K562 (cell line): ENCODE results near the gene GP1BA. TPM values are rescaled to one million over a fixed set of nuclear protein-coding genes. Genes with fewer than 3 reads are reported as not detected.
A peak's percentile ranks its signal among the peaks of the same experiment; 100 is the strongest.

Source experiments
- ATAC-seq: fragments of 200-7000 bp; cut with Tn5 transposase; 3 replicates; pipeline ENCODE4 v1.9.1; 2020; ENCODE audit warnings: moderate library complexity
- BruUV-seq: library from RNA; stranded (reverse); fragments of 400-500 nt; replicated peaks from 2 replicates; lab custom pipeline; 2021; lab: Mats Ljungman, UMichigan
- CTCF ChIA-PET: fragments of 300-600 bp; formaldehyde crosslinking; extraction: SDS; loops from one replicate; lab custom pipeline; 2021; ENCODE audit warnings: low intra/inter-chr PET ratio; lab: Yijun Ruan, JAX
- POLR2A ChIA-PET: fragments of 300-600, 350-650 bp; sonication (Branson Sonifier 250); formaldehyde crosslinking; extraction: SDS; loops from one replicate; lab custom pipeline; 2021; ENCODE audit warnings: antibody characterized with exemption, inconsistent platforms; lab: Yijun Ruan, JAX
- DNase-seq, 4 experiments: peaks; one replicate each; pipeline versions ENCODE4 v3.0.0 to v3.0.0-alpha.2; 2011 to 2018; ENCODE audit warnings: low spot score in 3 of 4, mixed read lengths in 3 of 4; ENCODE audit errors: extremely low read depth in 1 of 4
- FAIRE-seq: peaks from 2 replicates; lab custom pipeline; 2011; peaks lifted over from hg19 to GRCh38; lab: Jason Lieb, UNC
- H2AFZ ChIP-seq: 2 replicates; pipeline ENCODE4 v1.6.0; 2011; ENCODE audit warnings: low read depth, low read length, control low read depth, inconsistent platforms
- H3K27ac ChIP-seq: fragments of 200-600 bp; 3 replicates; pipeline ENCODE4 v1.8.0; 2011; ENCODE audit warnings: low read depth, mild to moderate bottlenecking, control low read depth, inconsistent platforms, low read length, moderate library complexity, mixed read lengths; ENCODE audit errors: extremely low read depth
- H3K27me3 ChIP-seq, 2 experiments: fragments of 300-600 bp in 1 of 2; 2 replicates in 1 of 2; 3 replicates in 1 of 2; pipeline versions ENCODE4 v1.6.0 to v1.8.0; 2011; ENCODE audit warnings: inconsistent platforms in 2 of 2, low read length in 2 of 2, mild to moderate bottlenecking in 1 of 2, mixed read lengths in 1 of 2, moderate library complexity in 1 of 2; ENCODE audit not compliant: control insufficient read depth in 2 of 2, insufficient read depth in 2 of 2
- H3K36me3 ChIP-seq: fragments of 300-600 bp; 3 replicates; pipeline ENCODE4 v1.8.0; 2011; ENCODE audit warnings: mild to moderate bottlenecking, low read length, inconsistent platforms; ENCODE audit not compliant: control insufficient read depth, insufficient read depth
- H3K4me1 ChIP-seq, 2 experiments: fragments of 200-600 bp in 1 of 2; replicated peaks in 1 of 2; 2 replicates in 1 of 2; 3 replicates in 1 of 2; pipeline versions ENCODE4 v1.5.1 to v1.8.0; 2011; ENCODE audit warnings: inconsistent platforms in 2 of 2, low read length in 2 of 2, mild to moderate bottlenecking in 1 of 2, mixed read lengths in 1 of 2, moderate library complexity in 1 of 2; ENCODE audit not compliant: control insufficient read depth in 2 of 2, insufficient read depth in 2 of 2
- H3K4me2 ChIP-seq: 2 replicates; pipeline ENCODE4 v1.6.1; 2011; ENCODE audit warnings: low read length, control low read depth, inconsistent platforms, mixed read lengths; ENCODE audit not compliant: insufficient read depth
- H3K4me3 ChIP-seq: fragments of 200-600 bp; sonication (generic), shearing (Covaris generic); 2 replicates; pipeline ENCODE4 v1.5.1; 2016; ENCODE audit warnings: control low read depth, inconsistent platforms
- H3K79me2 ChIP-seq: fragments of 200-600 bp; 3 replicates; pipeline ENCODE4 v1.8.0; 2011; ENCODE audit warnings: low read length, inconsistent platforms; ENCODE audit not compliant: control insufficient read depth, insufficient read depth
- H3K9ac ChIP-seq, 2 experiments: 2 replicates each; pipeline versions ENCODE4 v1.6.0 to v1.6.1; 2011; ENCODE audit warnings: low read depth in 2 of 2, low read length in 2 of 2, control low read depth in 1 of 2, inconsistent platforms in 1 of 2, mild to moderate bottlenecking in 1 of 2, mixed read lengths in 1 of 2; ENCODE audit not compliant: insufficient read depth in 1 of 2
- H3K9me1 ChIP-seq: one replicate; pipeline ENCODE4 v1.6.0; 2011; ENCODE audit warnings: inconsistent platforms, mild to moderate bottlenecking, low read length, moderate library complexity; ENCODE audit not compliant: control insufficient read depth, insufficient read depth
- H3K9me3 ChIP-seq: replicated peaks from 2 replicates; pipeline ENCODE4 v1.5.1; 2011; ENCODE audit warnings: low read depth, low read length, inconsistent platforms; ENCODE audit not compliant: control insufficient read depth, insufficient read depth
- H4K20me1 ChIP-seq: replicated peaks from 2 replicates; pipeline ENCODE4 v1.6.1; 2011; ENCODE audit warnings: low read length, inconsistent platforms, mixed read lengths; ENCODE audit not compliant: control insufficient read depth, insufficient read depth
- ARID1B ChIP-seq: fragments of 450-650 bp; IDR thresholded peaks from 2 replicates; pipeline ENCODE4 v1.6.1; 2016; ENCODE audit warnings: antibody characterized with exemption, mild to moderate bottlenecking, inconsistent platforms
- CEBPG ChIP-seq, 3 experiments: fragments of 200-800 bp in 1 of 3; sonication (Bioruptor generic) in 1 of 3; sonication (generic) in 1 of 3; formaldehyde crosslinking in 1 of 3; IDR thresholded peaks in 2 of 3; conservative IDR thresholded peaks in 1 of 3; 2 replicates each; pipeline versions ENCODE4 v1.6.1 to v1.8.0; 2016 to 2022; ENCODE audit warnings: missing compliant biosample characterization in 2 of 3, missing genetic modification characterization in 2 of 3, mild to moderate bottlenecking in 1 of 3, missing genetic modification reagents in 1 of 3
- DACH1 ChIP-seq: fragments of 450-650 bp; IDR thresholded peaks from 2 replicates; pipeline ENCODE4 v1.6.1; 2018; ENCODE audit not compliant: partially characterized antibody
- JUNB ChIP-seq: fragments of 450-650 bp; formaldehyde crosslinking; conservative IDR thresholded peaks from 2 replicates; pipeline ENCODE4 v1.4.0; 2020; ENCODE audit warnings: mild to moderate bottlenecking
- POLR2AphosphoS2 ChIP-seq: IDR thresholded peaks from 2 replicates; pipeline ENCODE4 v1.6.1; 2012; ENCODE audit warnings: low read length, improper control_type of control experiment
- ZBED1 ChIP-seq: IDR thresholded peaks from 2 replicates; pipeline ENCODE4 v1.6.1; 2014
- ZNF121 ChIP-seq: sonication (generic); formaldehyde crosslinking; conservative IDR thresholded peaks from 2 replicates; pipeline ENCODE4 v1.8.0; 2022; ENCODE audit warnings: missing genetic modification reagents
- WGBS: fragments of 100-300 bp; shearing (Covaris generic); methylation state at CpG from one replicate; pipeline ENCODE4 v1.1.6; 2016; ENCODE audit warnings: low coverage, mixed read lengths; ENCODE audit not compliant: insufficient coverage; ENCODE audit errors: missing lambda C conversion rate; 5-methylcytosine and 5-hydroxymethylcytosine counted together
- in situ Hi-C: fragments of 300-500 bp; cut with MboI; formaldehyde crosslinking; loops from 4 replicates; pipeline ENCODE4 v1.15.0; 2018; ENCODE audit warnings: inconsistent platforms, mixed read lengths
- intact Hi-C: fragments of 100-400 bp; cut with micrococcal nuclease; formaldehyde crosslinking; loops from 2 replicates; pipeline ENCODE4 v1.14.2; 2022
- polyA plus RNA-seq, 8 experiments: library from polyadenylated mRNA; depleted of rRNA in 4 of 8; stranded (reverse) in 5 of 8; unstranded in 3 of 8; fragments of >200 nt; fragmentation: Nextera tagmentation in 2 of 8; fragmentation: Illumina TruSeq in 1 of 8; extraction: Ambion mirVana in 2 of 8; extraction: Trizol in 1 of 8; gene quantifications; 2 replicates each; pipeline versions ENCODE4 v1.2.1 to v1.2.3, GENCODE V29; 2011 to 2014; ENCODE audit warnings: inconsistent platforms in 1 of 8, missing spikeins in 1 of 8
- total RNA-seq, 7 experiments: library from RNA; depleted of rRNA in 6 of 7; stranded (reverse); fragments of >200 nt in 6 of 7; fragmentation: Illumina TruSeq in 2 of 7; extraction: Trizol in 2 of 7; gene quantifications; 2 replicates each; pipeline versions ENCODE4 v1.2.1 to v1.2.3, GENCODE V29; 2011 to 2021; ENCODE audit warnings: low replicate concordance in 1 of 7
- TF ChIP-seq, protein P1 (sequence below), 2 experiments: fragments of 150-350 bp in 1 of 2; IDR thresholded peaks; 2 replicates each; pipeline ENCODE4 v1.6.1; 2012 to 2016; ENCODE audit warnings: low read depth in 2 of 2, low read length in 2 of 2, mild to moderate bottlenecking in 1 of 2, moderate library complexity in 1 of 2

Gene GP1BA
- total and polyA plus RNA-seq, 9 of the 15 experiments (the other 6 are each of a cell fraction or from before 2014, with no cell fraction given) = 0.01 TPM; not detected in 8

DNA sequence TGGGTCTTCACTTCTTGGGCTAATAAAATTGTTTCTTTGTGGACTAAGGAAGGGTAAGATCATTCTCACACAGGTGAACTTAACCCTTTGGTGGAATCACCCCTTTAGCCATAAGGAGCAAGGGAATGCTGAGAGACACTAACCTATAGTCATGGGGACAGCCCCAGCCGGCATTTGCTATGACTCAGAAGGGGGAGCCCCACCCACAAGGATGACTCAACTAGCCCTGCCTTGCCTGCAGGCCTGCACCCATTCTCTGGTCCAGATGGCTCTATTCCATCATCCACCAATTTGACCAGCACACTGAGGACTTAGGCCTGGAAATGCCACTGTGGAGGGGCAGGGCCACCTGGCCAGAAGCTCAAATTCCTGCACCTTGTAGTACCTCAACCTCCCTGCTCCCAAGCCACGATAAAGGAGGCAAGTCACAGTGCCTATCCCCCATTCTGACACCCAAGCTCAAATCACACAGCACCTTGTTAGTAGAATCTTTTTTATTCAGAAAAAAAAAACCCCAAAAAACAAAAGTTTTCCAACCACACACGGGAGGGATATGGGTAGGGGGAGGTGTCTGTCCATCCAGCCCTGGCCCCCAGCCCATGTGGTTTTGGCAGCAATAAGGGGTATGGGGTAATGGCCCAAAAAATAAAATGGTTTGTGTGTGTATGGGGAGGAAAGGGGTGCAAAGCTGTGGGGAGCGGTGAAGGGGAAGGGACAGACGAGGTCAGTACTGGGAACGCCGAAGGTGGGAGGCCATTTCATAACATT lies 13.3 kb downstream of the GP1BA start:
- Histone ChIP-seq H3K27ac (peak overlapping the region; percentile 79), H3K9ac (peak overlapping the region; percentile 30 to 50; a peak in 2 of 4 replicates), H3K4me3 (peak overlapping the region; percentile 97; the same call in 1 of the 2 replicates), H3K27me3 (no peaks in the 10 kb centered on the region), H3K4me1 (peaks cover 20 to 34% of the 10 kb centered on the region in 2 experiments; a peak in 4 of 5 replicates), H3K36me3 (peaks cover 65% of the 10 kb centered on the region), H3K4me2 (peak overlapping the region; percentile 93), H2AFZ (no peak overlapping the region), H3K9me3 (no peaks in the 10 kb centered on the region), H3K9me1 (no peaks in the 10 kb centered on the region), H3K79me2 (peaks cover 83% of the 10 kb centered on the region), H4K20me1 (peaks cover 22% of the 10 kb centered on the region)
- in situ Hi-C loops = no loop called here
- ATAC-seq (peak; percentile 75), FAIRE-seq (peak; percentile 97), DNase-seq (peak; percentile 39 to 87 (median 57))
- ChIA-PET CTCF (no interaction called here), POLR2A (interaction anchor here (0.6 to 3.2 kb wide), 4 partner anchors 18 to 813 kb away, joined by 3 to 21 read pairs (median 3); partner anchors contain the start of gene SPAG7)
- BruUV-seq = no TSS peak
- WGBS = 18% methylated on average over 7 of the region's 7 CpGs
- intact Hi-C loops = loop anchor here (1.0 kb wide), 1 partner anchor 22 kb away; the partner anchor contains the start of gene SPAG7
- TF ChIP-seq DACH1 (no peak), ZBED1 (peak; percentile 47; the same call in 1 of the 2 replicates), POLR2AphosphoS2 (peak; percentile 85), JUNB (CRISPR knock-in tag) (peak; percentile 77), ARID1B (peak; percentile 63; the same call in 1 of the 2 replicates), CEBPG (CRISPR knock-in tag; IDR thresholded peaks at IDR 0.05) (peak; percentile 10; the same call in 1 of the 2 replicates), CEBPG (tag; conservative IDR thresholded peaks at IDR 0.05 in 1 of 2, IDR thresholded peaks at IDR 0.05 in 1 of 2) (no peak), ZNF121 (no peak)
- TF ChIP-seq, protein P1, sequence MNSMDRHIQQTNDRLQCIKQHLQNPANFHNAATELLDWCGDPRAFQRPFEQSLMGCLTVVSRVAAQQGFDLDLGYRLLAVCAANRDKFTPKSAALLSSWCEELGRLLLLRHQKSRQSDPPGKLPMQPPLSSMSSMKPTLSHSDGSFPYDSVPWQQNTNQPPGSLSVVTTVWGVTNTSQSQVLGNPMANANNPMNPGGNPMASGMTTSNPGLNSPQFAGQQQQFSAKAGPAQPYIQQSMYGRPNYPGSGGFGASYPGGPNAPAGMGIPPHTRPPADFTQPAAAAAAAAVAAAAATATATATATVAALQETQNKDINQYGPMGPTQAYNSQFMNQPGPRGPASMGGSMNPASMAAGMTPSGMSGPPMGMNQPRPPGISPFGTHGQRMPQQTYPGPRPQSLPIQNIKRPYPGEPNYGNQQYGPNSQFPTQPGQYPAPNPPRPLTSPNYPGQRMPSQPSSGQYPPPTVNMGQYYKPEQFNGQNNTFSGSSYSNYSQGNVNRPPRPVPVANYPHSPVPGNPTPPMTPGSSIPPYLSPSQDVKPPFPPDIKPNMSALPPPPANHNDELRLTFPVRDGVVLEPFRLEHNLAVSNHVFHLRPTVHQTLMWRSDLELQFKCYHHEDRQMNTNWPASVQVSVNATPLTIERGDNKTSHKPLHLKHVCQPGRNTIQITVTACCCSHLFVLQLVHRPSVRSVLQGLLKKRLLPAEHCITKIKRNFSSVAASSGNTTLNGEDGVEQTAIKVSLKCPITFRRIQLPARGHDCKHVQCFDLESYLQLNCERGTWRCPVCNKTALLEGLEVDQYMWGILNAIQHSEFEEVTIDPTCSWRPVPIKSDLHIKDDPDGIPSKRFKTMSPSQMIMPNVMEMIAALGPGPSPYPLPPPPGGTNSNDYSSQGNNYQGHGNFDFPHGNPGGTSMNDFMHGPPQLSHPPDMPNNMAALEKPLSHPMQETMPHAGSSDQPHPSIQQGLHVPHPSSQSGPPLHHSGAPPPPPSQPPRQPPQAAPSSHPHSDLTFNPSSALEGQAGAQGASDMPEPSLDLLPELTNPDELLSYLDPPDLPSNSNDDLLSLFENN (IDR thresholded peaks at IDR 0.05; ENCODE audit: low read depth in 2 of 2, low read length in 2 of 2) = 0 out of 4 replicates have a peak, but pooled peaks of 1 of the 2 experiments have one; percentile 18
